Upper lobe of right lung (tissue), 1 donor: ENCODE data around the gene TDRD7. TPM values are rescaled to one million over a fixed set of nuclear protein-coding genes. Genes with fewer than 3 reads are reported as not detected.

Experiments
- ATAC-seq: fragments of 200-7000 bp; cut with Tn5 transposase; one replicate; pipeline ENCODE4 v1.9.1; 2020; ENCODE audit warnings: mild to moderate bottlenecking, moderate library complexity
- DNase-seq: peaks from one replicate; pipeline ENCODE4 v3.0.0-alpha.2; 2020
- H3K27ac ChIP-seq: fragments of 200-600 bp; one replicate; pipeline ENCODE4 v1.8.0; 2022
- H3K27me3 ChIP-seq: fragments of 200-600 bp; one replicate; pipeline ENCODE4 v1.8.0; 2022; ENCODE audit warnings: mild to moderate bottlenecking
- H3K36me3 ChIP-seq: fragments of 200-600 bp; one replicate; pipeline ENCODE4 v1.8.0; 2022
- H3K4me1 ChIP-seq: fragments of 200-600 bp; one replicate; pipeline ENCODE4 v1.8.0; 2022
- H3K4me3 ChIP-seq: fragments of 200-600 bp; one replicate; pipeline ENCODE4 v1.8.0; 2022; ENCODE audit warnings: mild to moderate bottlenecking
- H3K9me3 ChIP-seq: fragments of 200-600 bp; one replicate; pipeline ENCODE4 v1.8.0; 2022
- CTCF ChIP-seq: fragments of 200-600 bp; IDR thresholded peaks from one replicate; pipeline ENCODE4 v1.8.0; 2022; ENCODE audit warnings: antibody characterized with exemption
- intact Hi-C: fragments of 100-400 bp; cut with DNase I; formaldehyde crosslinking; loops from one replicate; pipeline ENCODE4 v1.11.0; 2022
- total RNA-seq: library from RNA; stranded (reverse); fragmentation: NEBNext Ultra II Directional; extraction: Animal tissue kit (Norgen Biotek cat#: 25700); gene quantifications from one replicate; pipeline ENCODE4 v1.2.1, GENCODE V29; 2021
- donor health status: DM: no; HTN: yes; CAD: no; lungs with severe emphysema.

TDRD7 gene
- total RNA-seq, 1 donor from 2014 or later, result 18.2 TPM

GRCh38 chr9:97418880-97419279 is 7.0 kb downstream of the TDRD7 start:
- H3K27ac ChIP-seq, result no peak overlapping the region
- no peak for TF ChIP-seq CTCF
- H3K36me3 ChIP-seq, result no peaks in the 10 kb centered on the region
- intact Hi-C loops, result no loop called here
- H3K4me3 ChIP-seq, result no peak overlapping the region
- ATAC-seq, result no peak
- DNase-seq, result no peak
- peaks cover 5% of the 10 kb centered on the region for H3K4me1 ChIP-seq
- no peaks in the 10 kb centered on the region for H3K27me3 ChIP-seq
- H3K9me3 ChIP-seq, result no peaks in the 10 kb centered on the region

GRCh38 chr9:97419309-97419867 is 7.5 kb downstream of the TDRD7 start:
- ATAC-seq, result no peak
- Histone ChIP-seq H3K4me1 (peaks cover 5% of the 10 kb centered on the region), H3K27me3 (no peaks in the 10 kb centered on the region), H3K36me3 (no peaks in the 10 kb centered on the region), H3K27ac (no peak overlapping the region), H3K9me3 (no peaks in the 10 kb centered on the region), H3K4me3 (no peak overlapping the region)
- intact Hi-C loops, result no loop called here
- DNase-seq, result no peak
- no peak for TF ChIP-seq CTCF

- TF ChIP-seq CTCF, result no peak
- DNase-seq, result no peak
- no peaks in the 10 kb centered on the region for H3K27me3 ChIP-seq
- peaks cover 21% of the 10 kb centered on the region for H3K36me3 ChIP-seq
- H3K9me3 ChIP-seq, result no peaks in the 10 kb centered on the region
- intact Hi-C loops, result no loop called here
- H3K27ac ChIP-seq, result no peak overlapping the region
- H3K4me3 ChIP-seq, result no peak overlapping the region
- H3K4me1 ChIP-seq, result no peaks in the 10 kb centered on the region
- ATAC-seq, result no peak
Observed at GRCh38 chr9:97425336-97425972, 13.6 kb downstream of the TDRD7 start.

- intact Hi-C loops, result no loop called here
- no peak for ATAC-seq
- no peak overlapping the region for H3K27ac ChIP-seq
Observed at GRCh38 chr9:97425973-97426336, 14.1 kb downstream of the TDRD7 start.

GRCh38 chr9:97427885-97428284 is 16.0 kb downstream of the TDRD7 start:
- intact Hi-C loops, result no loop called here
- H3K36me3 ChIP-seq, result peaks cover 43% of the 10 kb centered on the region
- no peaks in the 10 kb centered on the region for H3K4me1 ChIP-seq
- no peak overlapping the region for H3K4me3 ChIP-seq
- no peak overlapping the region for H3K27ac ChIP-seq
- ATAC-seq (no peak), DNase-seq (no peak)
- H3K9me3 ChIP-seq, result no peaks in the 10 kb centered on the region
- no peaks in the 10 kb centered on the region for H3K27me3 ChIP-seq
- no peak for TF ChIP-seq CTCF

More at GRCh38 chr9:97425973-97426336, 14.1 kb downstream of the TDRD7 start:
- H3K4me3 ChIP-seq, result no peak overlapping the region
- H3K27me3 ChIP-seq, result no peaks in the 10 kb centered on the region
- TF ChIP-seq CTCF, result no peak
- no peaks in the 10 kb centered on the region for H3K4me1 ChIP-seq
- H3K9me3 ChIP-seq, result no peaks in the 10 kb centered on the region
- DNase-seq, result no peak
- H3K36me3 ChIP-seq, result peaks cover 26% of the 10 kb centered on the region
